ENCODE results near the gene TH. TPM values are rescaled to one million over a fixed set of nuclear protein-coding genes. Genes with fewer than 3 reads are reported as not detected.
A peak's percentile ranks its signal among the peaks of the same experiment; 100 is the strongest.

Gene TH
- total RNA-seq, 3 donors from 2014 or later, result not detected

GRCh38 chr11:2169005-2169378 is 2.6 kb downstream of the TH start:
- no peak for DNase-seq (ENCODE audit: low spot score in 2 of 2)
- TF ChIP-seq CTCF (IDR thresholded peaks at IDR 0.05) (no peak), POLR2AphosphoS5 (IDR thresholded peaks at IDR 0.05) (no peak), POLR2A (IDR thresholded peaks at IDR 0.05) (no peak)
- peak overlapping the region in 1 of 2 donors; percentile 61 for H3K27ac ChIP-seq
- intact Hi-C loops (cut with DNase I; ENCODE audit: low total_unique reads), result no loop called here
- no peaks in the 10 kb centered on the region for H3K9me3 ChIP-seq
- no peaks in the 10 kb centered on the region for H3K36me3 ChIP-seq
- no peak overlapping the region for H3K4me3 ChIP-seq
- no peaks in the 10 kb centered on the region for H3K4me1 ChIP-seq
- peaks cover 4 to 42% of the 10 kb centered on the region in 2 donors for H3K27me3 ChIP-seq

GRCh38 chr11:2168286-2169004 is 3.2 kb downstream of the TH start:
- TF ChIP-seq CTCF (IDR thresholded peaks at IDR 0.05), result no peak
- TF ChIP-seq POLR2AphosphoS5 (IDR thresholded peaks at IDR 0.05), result no peak
- TF ChIP-seq POLR2A (IDR thresholded peaks at IDR 0.05), result no peak
- H3K27me3 ChIP-seq, result peaks cover 4 to 42% of the 10 kb centered on the region in 2 donors
- H3K36me3 ChIP-seq, result no peaks in the 10 kb centered on the region
- peak overlapping the region in 1 of 2 donors; percentile 61 for H3K27ac ChIP-seq
- no peak overlapping the region for H3K4me3 ChIP-seq
- no peaks in the 10 kb centered on the region for H3K9me3 ChIP-seq
- intact Hi-C loops (cut with DNase I; ENCODE audit: low total_unique reads), result no loop called here
- no peak for DNase-seq (ENCODE audit: low spot score in 2 of 2)
- no peaks in the 10 kb centered on the region for H3K4me1 ChIP-seq

- Histone ChIP-seq H3K4me3 (no peak overlapping the region), H3K9me3 (no peaks in the 10 kb centered on the region), H3K27me3 (peaks cover 4 to 48% of the 10 kb centered on the region in 2 donors), H3K36me3 (no peaks in the 10 kb centered on the region), H3K27ac (no peak overlapping the region), H3K4me1 (no peaks in the 10 kb centered on the region)
- TF ChIP-seq CTCF (IDR thresholded peaks at IDR 0.05) (no peak), POLR2A (IDR thresholded peaks at IDR 0.05) (no peak), POLR2AphosphoS5 (IDR thresholded peaks at IDR 0.05) (no peak)
- DNase-seq (ENCODE audit: low spot score in 2 of 2), result no peak
- intact Hi-C loops (cut with DNase I; ENCODE audit: low total_unique reads), result no loop called here
Measured at GRCh38 chr11:2167141-2168045, 4.2 kb downstream of the TH start.

- Histone ChIP-seq H3K27ac (no peak overlapping the region), H3K36me3 (no peaks in the 10 kb centered on the region), H3K27me3 (peaks cover 4 to 54% of the 10 kb centered on the region in 2 donors), H3K9me3 (no peaks in the 10 kb centered on the region), H3K4me1 (no peaks in the 10 kb centered on the region), H3K4me3 (peak overlapping the region in 2 of 3 donors; percentile 40 to 61)
- no peak for DNase-seq (ENCODE audit: low spot score in 2 of 2)
- intact Hi-C loops (cut with DNase I; ENCODE audit: low total_unique reads), result no loop called here
- TF ChIP-seq POLR2AphosphoS5 (IDR thresholded peaks at IDR 0.05), result no peak
- TF ChIP-seq CTCF (IDR thresholded peaks at IDR 0.05), result peak in 2 of 3 donors; percentile 30 to 50
Measured at GRCh38 chr11:2166091-2166851, 5.3 kb downstream of the TH start.

Data from breast epithelium (tissue), 4 donors.